ENCODE data around the gene SH2D1B. TPM values are rescaled to one million over a fixed set of nuclear protein-coding genes. Genes with fewer than 3 reads are reported as not detected.
A peak's percentile ranks its signal among the peaks of the same experiment; 100 is the strongest.

SH2D1B gene
- total and polyA plus RNA-seq, 9 of the 15 experiments (the other 6 are each of a cell fraction or from before 2014, with no cell fraction given), result 5.6 to 19.6 (median 9.7) TPM

DNA sequence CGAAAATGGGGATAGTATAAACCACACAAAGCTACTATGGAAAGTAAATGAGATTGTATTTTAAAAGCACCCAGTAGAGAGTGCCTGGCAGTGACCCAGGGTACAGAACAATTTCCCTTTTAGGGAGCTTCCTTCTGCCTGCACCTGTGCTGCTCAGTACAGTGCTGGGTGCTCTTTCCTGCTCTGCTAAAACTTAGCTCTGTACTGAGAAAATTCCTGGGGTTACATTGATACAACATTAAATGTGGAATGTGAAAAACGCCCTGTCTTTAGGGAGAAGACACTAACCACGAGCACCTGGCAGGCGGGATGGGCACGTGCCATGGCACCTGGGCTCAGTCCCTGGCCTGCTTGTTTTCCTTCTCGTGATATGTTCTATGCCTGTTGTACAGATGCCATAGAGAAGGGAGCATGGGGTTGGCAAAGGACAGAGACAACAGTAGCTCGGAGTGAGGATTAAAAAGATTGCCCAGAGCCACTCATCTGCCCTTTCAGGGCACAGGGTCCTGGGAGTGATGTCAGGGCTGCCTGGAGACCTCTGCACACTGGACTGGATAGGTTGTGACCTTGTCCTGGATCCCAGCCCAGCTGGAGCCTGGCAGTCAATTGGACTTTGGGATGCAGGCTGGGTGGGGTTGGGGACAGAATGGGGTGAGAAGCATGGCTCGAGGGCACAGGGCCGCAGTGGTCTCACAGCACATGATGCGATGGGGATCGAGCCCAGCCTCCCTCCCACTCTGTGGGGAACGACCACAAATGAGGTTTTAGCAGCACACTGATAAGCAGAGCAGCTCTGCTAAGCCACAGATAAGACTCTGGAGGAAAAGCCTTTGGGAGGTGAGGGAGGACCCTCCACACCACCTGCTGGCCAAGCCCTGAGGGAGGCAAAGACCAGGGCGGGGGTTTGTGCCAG is 39.5 kb downstream of the SH2D1B start (continued):
- TF ChIP-seq, protein P1, sequence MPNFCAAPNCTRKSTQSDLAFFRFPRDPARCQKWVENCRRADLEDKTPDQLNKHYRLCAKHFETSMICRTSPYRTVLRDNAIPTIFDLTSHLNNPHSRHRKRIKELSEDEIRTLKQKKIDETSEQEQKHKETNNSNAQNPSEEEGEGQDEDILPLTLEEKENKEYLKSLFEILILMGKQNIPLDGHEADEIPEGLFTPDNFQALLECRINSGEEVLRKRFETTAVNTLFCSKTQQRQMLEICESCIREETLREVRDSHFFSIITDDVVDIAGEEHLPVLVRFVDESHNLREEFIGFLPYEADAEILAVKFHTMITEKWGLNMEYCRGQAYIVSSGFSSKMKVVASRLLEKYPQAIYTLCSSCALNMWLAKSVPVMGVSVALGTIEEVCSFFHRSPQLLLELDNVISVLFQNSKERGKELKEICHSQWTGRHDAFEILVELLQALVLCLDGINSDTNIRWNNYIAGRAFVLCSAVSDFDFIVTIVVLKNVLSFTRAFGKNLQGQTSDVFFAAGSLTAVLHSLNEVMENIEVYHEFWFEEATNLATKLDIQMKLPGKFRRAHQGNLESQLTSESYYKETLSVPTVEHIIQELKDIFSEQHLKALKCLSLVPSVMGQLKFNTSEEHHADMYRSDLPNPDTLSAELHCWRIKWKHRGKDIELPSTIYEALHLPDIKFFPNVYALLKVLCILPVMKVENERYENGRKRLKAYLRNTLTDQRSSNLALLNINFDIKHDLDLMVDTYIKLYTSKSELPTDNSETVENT (CRISPR knock-in tag; IDR thresholded peaks at IDR 0.05), result no peak
- TF ChIP-seq, protein P2, sequence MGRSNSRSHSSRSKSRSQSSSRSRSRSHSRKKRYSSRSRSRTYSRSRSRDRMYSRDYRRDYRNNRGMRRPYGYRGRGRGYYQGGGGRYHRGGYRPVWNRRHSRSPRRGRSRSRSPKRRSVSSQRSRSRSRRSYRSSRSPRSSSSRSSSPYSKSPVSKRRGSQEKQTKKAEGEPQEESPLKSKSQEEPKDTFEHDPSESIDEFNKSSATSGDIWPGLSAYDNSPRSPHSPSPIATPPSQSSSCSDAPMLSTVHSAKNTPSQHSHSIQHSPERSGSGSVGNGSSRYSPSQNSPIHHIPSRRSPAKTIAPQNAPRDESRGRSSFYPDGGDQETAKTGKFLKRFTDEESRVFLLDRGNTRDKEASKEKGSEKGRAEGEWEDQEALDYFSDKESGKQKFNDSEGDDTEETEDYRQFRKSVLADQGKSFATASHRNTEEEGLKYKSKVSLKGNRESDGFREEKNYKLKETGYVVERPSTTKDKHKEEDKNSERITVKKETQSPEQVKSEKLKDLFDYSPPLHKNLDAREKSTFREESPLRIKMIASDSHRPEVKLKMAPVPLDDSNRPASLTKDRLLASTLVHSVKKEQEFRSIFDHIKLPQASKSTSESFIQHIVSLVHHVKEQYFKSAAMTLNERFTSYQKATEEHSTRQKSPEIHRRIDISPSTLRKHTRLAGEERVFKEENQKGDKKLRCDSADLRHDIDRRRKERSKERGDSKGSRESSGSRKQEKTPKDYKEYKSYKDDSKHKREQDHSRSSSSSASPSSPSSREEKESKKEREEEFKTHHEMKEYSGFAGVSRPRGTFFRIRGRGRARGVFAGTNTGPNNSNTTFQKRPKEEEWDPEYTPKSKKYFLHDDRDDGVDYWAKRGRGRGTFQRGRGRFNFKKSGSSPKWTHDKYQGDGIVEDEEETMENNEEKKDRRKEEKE (IDR thresholded peaks at IDR 0.05; ENCODE audit: borderline replicate concordance in 1 of 2, control insufficient read depth in 1 of 2, low read depth in 2 of 2, low read length in 1 of 2), result no peak
- TF ChIP-seq NR2C2 (CRISPR knock-in tag; IDR thresholded peaks at IDR 0.05) (no peak), NR2C2 (tag; IDR thresholded peaks at IDR 0.05) (no peak), SREBF1 (IDR thresholded peaks at IDR 0.05; ENCODE audit: borderline replicate concordance, low read depth, low read length) (no peak), RBM14 (IDR thresholded peaks at IDR 0.05; ENCODE audit: borderline replicate concordance, insufficient read depth, low read depth, low read length) (no peak), PHB (CRISPR knock-in tag; IDR thresholded peaks at IDR 0.05) (no peak), MTF1 (CRISPR knock-in tag; IDR thresholded peaks at IDR 0.05; ENCODE audit: borderline replicate concordance) (no peak), FOXJ2 (tag; IDR thresholded peaks at IDR 0.05) (no peak), HCFC1 (IDR thresholded peaks at IDR 0.05; ENCODE audit: low read depth, low read length) (no peak)
- TF ChIP-seq, protein P3, sequence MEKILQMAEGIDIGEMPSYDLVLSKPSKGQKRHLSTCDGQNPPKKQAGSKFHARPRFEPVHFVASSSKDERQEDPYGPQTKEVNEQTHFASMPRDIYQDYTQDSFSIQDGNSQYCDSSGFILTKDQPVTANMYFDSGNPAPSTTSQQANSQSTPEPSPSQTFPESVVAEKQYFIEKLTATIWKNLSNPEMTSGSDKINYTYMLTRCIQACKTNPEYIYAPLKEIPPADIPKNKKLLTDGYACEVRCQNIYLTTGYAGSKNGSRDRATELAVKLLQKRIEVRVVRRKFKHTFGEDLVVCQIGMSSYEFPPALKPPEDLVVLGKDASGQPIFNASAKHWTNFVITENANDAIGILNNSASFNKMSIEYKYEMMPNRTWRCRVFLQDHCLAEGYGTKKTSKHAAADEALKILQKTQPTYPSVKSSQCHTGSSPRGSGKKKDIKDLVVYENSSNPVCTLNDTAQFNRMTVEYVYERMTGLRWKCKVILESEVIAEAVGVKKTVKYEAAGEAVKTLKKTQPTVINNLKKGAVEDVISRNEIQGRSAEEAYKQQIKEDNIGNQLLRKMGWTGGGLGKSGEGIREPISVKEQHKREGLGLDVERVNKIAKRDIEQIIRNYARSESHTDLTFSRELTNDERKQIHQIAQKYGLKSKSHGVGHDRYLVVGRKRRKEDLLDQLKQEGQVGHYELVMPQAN (IDR thresholded peaks at IDR 0.05; ENCODE audit: borderline replicate concordance), result no peak
- TF ChIP-seq, protein P4, sequence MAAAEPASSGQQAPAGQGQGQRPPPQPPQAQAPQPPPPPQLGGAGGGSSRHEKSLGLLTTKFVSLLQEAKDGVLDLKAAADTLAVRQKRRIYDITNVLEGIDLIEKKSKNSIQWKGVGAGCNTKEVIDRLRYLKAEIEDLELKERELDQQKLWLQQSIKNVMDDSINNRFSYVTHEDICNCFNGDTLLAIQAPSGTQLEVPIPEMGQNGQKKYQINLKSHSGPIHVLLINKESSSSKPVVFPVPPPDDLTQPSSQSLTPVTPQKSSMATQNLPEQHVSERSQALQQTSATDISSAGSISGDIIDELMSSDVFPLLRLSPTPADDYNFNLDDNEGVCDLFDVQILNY (CRISPR knock-in tag; IDR thresholded peaks at IDR 0.05), result no peak
- TF ChIP-seq, protein P5, sequence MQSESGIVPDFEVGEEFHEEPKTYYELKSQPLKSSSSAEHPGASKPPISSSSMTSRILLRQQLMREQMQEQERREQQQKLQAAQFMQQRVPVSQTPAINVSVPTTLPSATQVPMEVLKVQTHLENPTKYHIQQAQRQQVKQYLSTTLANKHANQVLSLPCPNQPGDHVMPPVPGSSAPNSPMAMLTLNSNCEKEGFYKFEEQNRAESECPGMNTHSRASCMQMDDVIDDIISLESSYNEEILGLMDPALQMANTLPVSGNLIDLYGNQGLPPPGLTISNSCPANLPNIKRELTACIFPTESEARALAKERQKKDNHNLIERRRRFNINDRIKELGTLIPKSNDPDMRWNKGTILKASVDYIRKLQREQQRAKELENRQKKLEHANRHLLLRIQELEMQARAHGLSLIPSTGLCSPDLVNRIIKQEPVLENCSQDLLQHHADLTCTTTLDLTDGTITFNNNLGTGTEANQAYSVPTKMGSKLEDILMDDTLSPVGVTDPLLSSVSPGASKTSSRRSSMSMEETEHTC (IDR thresholded peaks at IDR 0.05), result peak; percentile 95
